Dendritic cell treated with granulocyte-macrophage colony-stimulating factor and Interleukin-4, amounts not matched to agents 40 ng/mL and 50 ng/mL, for 4 days (primary cell): Measurements from ENCODE around the gene ZC3H18.

Experiments
- H3K27ac Mint-ChIP-seq: one replicate; pipeline ENCODE4 v1.8.0; 2022; ENCODE audit warnings: mild to moderate bottlenecking, mixed read lengths
- H3K27me3 Mint-ChIP-seq: one replicate; pipeline ENCODE4 v1.8.0; 2022; ENCODE audit warnings: mild to moderate bottlenecking, mixed read lengths
- H3K36me3 Mint-ChIP-seq: one replicate; pipeline ENCODE4 v1.8.0; 2022; ENCODE audit warnings: low read depth, mixed read lengths
- H3K4me1 Mint-ChIP-seq: one replicate; pipeline ENCODE4 v1.8.0; 2022; ENCODE audit warnings: low read depth, mixed read lengths
- H3K4me3 Mint-ChIP-seq: one replicate; pipeline ENCODE4 v1.8.0; 2022; ENCODE audit warnings: mild to moderate bottlenecking, moderate library complexity, mixed read lengths
- H3K9me3 Mint-ChIP-seq: one replicate; pipeline ENCODE4 v1.8.0; 2022; ENCODE audit warnings: mixed read lengths
- intact Hi-C: fragments of 100-400 bp; cut with micrococcal nuclease; formaldehyde crosslinking; loops from one replicate; pipeline ENCODE4 v1.15.0; 2022

The ZC3H18 gene

DNA sequence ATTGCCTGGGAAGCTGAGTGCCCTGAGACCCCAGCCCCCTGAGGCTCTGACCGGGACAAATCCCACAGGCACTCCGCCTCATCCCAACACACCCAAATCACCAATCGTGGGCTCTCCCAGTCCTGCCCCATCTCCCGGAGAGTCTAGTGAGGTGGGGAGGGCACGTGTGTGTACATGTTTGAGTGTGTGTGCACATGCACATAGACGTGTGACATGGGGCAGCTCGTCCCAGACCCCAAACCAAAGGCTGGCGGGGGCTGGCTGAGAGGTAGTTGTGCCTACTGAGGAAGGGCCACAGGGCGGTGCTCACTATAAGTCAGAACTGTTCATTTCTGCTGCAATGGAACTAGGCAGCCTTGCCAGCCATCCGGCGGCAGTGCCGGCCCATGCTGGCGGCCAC, 107.5 kb downstream of the ZC3H18 start:
- Mint-ChIP-seq H3K36me3 (peaks cover 82% of the 10 kb centered on the region), H3K4me1 (peaks cover 28% of the 10 kb centered on the region), H3K9me3 (no peaks in the 10 kb centered on the region), H3K4me3 (no peak overlapping the region), H3K27ac (no peak overlapping the region), H3K27me3 (no peaks in the 10 kb centered on the region)
- intact Hi-C loops, result no loop called here

DNA sequence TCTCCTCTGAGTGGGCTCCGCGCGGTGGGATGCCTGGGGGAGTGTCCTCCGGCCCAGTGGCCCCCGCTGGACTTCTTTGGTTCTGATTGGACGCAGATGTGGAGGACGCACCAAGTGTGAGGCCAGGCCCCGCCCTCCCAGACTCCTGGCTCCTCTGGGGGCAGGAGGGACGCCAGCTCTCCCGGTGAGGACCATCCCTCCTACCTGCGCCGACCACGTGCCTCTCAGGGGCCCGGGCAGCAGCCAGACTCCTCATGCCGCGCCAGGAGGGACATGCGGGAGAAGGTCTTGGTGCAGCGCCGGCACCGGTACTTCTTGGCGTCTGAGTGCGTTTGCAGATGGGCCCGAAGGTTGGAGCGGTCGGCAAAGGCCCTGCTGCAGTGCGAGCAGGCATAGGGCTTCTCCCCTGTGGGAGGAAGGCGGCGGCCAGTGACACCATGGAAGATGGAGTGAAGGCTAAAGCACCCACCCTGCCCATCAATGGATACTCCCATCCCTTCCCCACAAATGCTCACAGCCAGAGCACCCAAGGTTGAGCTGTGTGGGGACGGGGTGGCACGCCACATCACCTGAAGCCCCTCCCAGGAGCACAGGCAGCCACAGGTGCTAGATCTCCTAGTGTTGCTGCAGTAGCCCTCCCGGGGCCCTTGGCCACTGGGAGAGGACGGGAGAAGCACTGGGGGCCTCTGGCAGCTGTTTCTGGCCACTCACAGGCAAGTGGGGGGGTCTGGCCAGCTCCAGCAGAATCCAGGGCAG, 108.2 kb downstream of the ZC3H18 start:
- H3K9me3 Mint-ChIP-seq, result no peaks in the 10 kb centered on the region
- H3K4me1 Mint-ChIP-seq, result peaks cover 29% of the 10 kb centered on the region
- intact Hi-C loops, result no loop called here
- peaks cover 82% of the 10 kb centered on the region for H3K36me3 Mint-ChIP-seq
- H3K27ac Mint-ChIP-seq, result no peak overlapping the region
- no peaks in the 10 kb centered on the region for H3K27me3 Mint-ChIP-seq
- no peak overlapping the region for H3K4me3 Mint-ChIP-seq

DNA sequence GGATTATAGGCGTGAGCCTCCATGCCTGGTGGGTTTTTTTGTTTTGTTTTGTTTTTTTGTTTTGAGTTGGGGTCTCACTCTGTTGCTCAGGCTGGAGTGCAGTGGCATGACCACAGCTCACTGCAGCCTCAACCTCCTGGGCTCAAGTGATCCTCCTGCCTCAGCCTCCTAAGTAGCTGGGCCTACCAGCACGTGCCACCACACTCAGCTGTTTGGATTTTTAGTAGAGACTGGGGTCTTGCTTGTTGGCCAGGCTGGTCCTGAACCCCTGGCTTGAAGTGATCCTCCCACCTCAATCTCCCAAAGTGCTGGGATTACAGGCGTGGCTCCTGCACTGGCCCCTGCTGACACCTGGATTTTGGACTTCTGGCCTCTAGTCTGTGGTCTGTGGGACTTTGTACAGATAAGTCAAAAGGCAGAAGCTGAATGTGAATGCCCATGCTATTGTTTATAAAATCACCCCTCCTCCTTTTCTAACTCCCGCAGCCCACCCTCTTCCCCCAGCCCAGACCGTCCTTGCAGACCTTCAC, 110.4 kb downstream of the ZC3H18 start:
- H3K4me3 Mint-ChIP-seq, result peak overlapping the region; percentile 69
- intact Hi-C loops, result loop anchor here (10.0 kb wide), 1 partner anchor 46 kb away; the partner anchor contains the start of gene IL17C
- peaks cover 43% of the 10 kb centered on the region for H3K4me1 Mint-ChIP-seq
- no peaks in the 10 kb centered on the region for H3K27me3 Mint-ChIP-seq
- peaks cover 71% of the 10 kb centered on the region for H3K36me3 Mint-ChIP-seq
- H3K27ac Mint-ChIP-seq, result peak overlapping the region; percentile 98
- H3K9me3 Mint-ChIP-seq, result no peaks in the 10 kb centered on the region

DNA sequence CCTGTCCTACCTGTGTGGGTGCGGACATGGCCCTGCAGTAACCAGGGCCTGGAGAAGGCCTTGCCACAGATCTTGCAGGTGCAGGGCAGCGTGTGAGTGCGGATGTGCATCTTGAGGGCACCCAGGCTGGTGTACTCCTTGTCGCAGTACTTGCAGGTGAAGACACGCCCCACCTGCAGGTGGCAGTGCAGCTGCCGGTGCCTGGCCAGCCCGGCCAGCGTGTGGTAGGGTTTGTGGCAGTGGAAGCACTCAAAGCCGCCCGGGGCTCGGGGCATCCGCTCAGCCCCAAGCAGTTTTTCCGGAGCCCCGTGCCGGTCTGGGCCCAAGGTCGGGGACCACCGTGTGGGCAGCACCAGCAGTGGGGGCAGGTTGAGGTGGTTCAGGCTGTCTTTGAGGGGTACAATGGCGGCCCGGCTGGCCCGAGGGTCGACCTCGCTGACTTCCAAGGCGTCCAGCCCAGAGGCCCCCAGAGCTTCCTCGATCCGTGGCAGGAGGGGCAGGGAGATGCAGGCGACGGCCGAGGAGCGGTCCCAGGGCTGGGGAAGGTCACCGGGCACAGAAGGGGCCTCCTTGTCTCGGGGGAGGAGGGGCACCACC, 111.0 kb downstream of the ZC3H18 start:
- no peaks in the 10 kb centered on the region for H3K9me3 Mint-ChIP-seq
- intact Hi-C loops, result loop anchor here (10.0 kb wide), 1 partner anchor 46 kb away; the partner anchor contains the start of gene IL17C
- H3K36me3 Mint-ChIP-seq, result peaks cover 66% of the 10 kb centered on the region
- peaks cover 43% of the 10 kb centered on the region for H3K4me1 Mint-ChIP-seq
- H3K4me3 Mint-ChIP-seq, result peak overlapping the region; percentile 69
- no peaks in the 10 kb centered on the region for H3K27me3 Mint-ChIP-seq
- peak overlapping the region; percentile 98 for H3K27ac Mint-ChIP-seq
